C4-2B (cell line): ENCODE results near the gene MCOLN1.

Experiments
- CTCF ChIP-seq: fragments of 450-650 bp; conservative IDR thresholded peaks from 2 replicates; pipeline ENCODE4 v1.5.1; 2017; ENCODE audit warnings: mild to moderate bottlenecking
- ZFX ChIP-seq: fragments of 450-650 bp; IDR thresholded peaks from 2 replicates; pipeline ENCODE4 v1.6.1; 2017

- TF ChIP-seq CTCF = no peak
- TF ChIP-seq ZFX = no peak
These were observed 3.9 kb downstream of the MCOLN1 start for GRCh38 chr19:7526059-7526929.
